Measurements from ENCODE around the gene RECQL5.

DNA sequence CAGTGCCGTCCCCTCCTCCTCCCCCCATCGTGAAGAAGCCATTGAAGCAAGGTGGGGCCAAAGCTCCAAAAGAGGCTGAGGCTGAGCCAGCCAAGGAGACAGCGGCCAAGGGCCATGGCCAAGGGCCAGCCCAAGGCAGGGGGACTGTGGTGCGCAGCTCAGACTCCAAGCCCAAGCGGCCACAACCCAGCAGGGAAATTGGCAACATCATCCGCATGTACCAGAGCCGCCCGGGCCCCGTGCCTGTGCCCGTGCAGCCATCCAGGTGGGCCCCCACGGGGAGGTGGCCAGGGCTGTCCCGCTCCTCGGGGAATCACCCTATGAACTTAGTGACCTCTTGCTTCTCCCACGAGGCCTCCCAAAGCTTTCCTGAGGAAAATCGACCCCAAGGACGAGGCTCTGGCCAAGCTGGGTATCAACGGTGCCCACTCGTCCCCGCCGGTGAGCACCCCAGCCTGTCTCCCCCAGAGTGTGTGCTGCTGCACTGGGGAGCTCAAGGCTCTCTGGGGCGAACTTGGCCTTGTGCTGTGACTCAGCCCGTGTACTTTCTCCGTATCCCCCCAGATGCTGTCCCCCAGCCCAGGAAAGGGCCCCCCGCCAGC lies 50.3 kb downstream of the RECQL5 start:
- TF ChIP-seq POLR2A (IDR thresholded peaks at IDR 0.05), result no peak
- TF ChIP-seq, protein P1, sequence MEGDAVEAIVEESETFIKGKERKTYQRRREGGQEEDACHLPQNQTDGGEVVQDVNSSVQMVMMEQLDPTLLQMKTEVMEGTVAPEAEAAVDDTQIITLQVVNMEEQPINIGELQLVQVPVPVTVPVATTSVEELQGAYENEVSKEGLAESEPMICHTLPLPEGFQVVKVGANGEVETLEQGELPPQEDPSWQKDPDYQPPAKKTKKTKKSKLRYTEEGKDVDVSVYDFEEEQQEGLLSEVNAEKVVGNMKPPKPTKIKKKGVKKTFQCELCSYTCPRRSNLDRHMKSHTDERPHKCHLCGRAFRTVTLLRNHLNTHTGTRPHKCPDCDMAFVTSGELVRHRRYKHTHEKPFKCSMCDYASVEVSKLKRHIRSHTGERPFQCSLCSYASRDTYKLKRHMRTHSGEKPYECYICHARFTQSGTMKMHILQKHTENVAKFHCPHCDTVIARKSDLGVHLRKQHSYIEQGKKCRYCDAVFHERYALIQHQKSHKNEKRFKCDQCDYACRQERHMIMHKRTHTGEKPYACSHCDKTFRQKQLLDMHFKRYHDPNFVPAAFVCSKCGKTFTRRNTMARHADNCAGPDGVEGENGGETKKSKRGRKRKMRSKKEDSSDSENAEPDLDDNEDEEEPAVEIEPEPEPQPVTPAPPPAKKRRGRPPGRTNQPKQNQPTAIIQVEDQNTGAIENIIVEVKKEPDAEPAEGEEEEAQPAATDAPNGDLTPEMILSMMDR (IDR thresholded peaks at IDR 0.05), result no peak
